B cell (primary cell): ENCODE data around the gene NCAM1. TPM values are rescaled to one million over a fixed set of nuclear protein-coding genes. Genes with fewer than 3 reads are reported as not detected.

Source experiments
- ATAC-seq: fragments of 200-7000 bp; cut with Tn5 transposase; one replicate; pipeline ENCODE4 v1.10.0; 2021; ENCODE audit warnings: low read depth, mild to moderate bottlenecking, moderate number of reproducible peaks, moderate library complexity
- CTCF ChIA-PET: fragments of 350-600 bp; sonication (Branson Sonifier 250); formaldehyde crosslinking; loops from one replicate; lab custom pipeline; 2021; ENCODE audit warnings: antibody characterized with exemption, inconsistent platforms; lab: Charles Lee
- POLR2A ChIA-PET: fragments of 350-600 bp; sonication (Branson Sonifier 250); formaldehyde crosslinking; loops from one replicate; lab custom pipeline; 2021; ENCODE audit warnings: antibody characterized with exemption; lab: Charles Lee
- DNase-seq: peaks from one replicate; pipeline ENCODE4 v3.0.0; 2013
- H2AFZ ChIP-seq: 2 replicates; pipeline ENCODE4 v1.6.1; 2012; ENCODE audit warnings: mild to moderate bottlenecking, low read depth, low read length; ENCODE audit not compliant: insufficient read depth, poor library complexity, severe bottlenecking
- H3K27ac ChIP-seq, 2 donors: 1 replicate in 1 of 2; 2 replicates in 1 of 2; pipeline ENCODE4 v1.5.1; 2012 to 2013; ENCODE audit warnings: low read length in 2 of 2, mild to moderate bottlenecking in 2 of 2, moderate library complexity in 1 of 2
- H3K27me3 ChIP-seq, 4 experiments: fragments of 200-600 bp in 1 of 4; sonication (generic) in 1 of 4; replicated peaks in 1 of 4; 1 replicate in 2 of 4; 2 replicates in 2 of 4; pipeline versions ENCODE4 v1.6.1 to v1.7.0; 2013 to 2016; ENCODE audit warnings: low read length in 3 of 4, mild to moderate bottlenecking in 2 of 4, mixed read lengths in 1 of 4, moderate library complexity in 1 of 4; ENCODE audit not compliant: insufficient read depth in 4 of 4, control insufficient read depth in 3 of 4; ENCODE audit errors: control extremely low read depth in 1 of 4
- H3K36me3 ChIP-seq, 2 experiments: replicated peaks in 1 of 2; 1 replicate in 1 of 2; 2 replicates in 1 of 2; pipeline versions ENCODE4 v1.6.1 to v1.7.1; 2013; ENCODE audit warnings: low read length in 1 of 2; ENCODE audit not compliant: insufficient read depth in 2 of 2, control insufficient read depth in 1 of 2; ENCODE audit errors: control extremely low read depth in 1 of 2, extremely low read depth in 1 of 2
- H3K4me1 ChIP-seq, 2 donors: fragments of 200-600 bp in 1 of 2; sonication (generic) in 1 of 2; 1 replicate in 1 of 2; 2 replicates in 1 of 2; pipeline versions ENCODE4 v1.5.1 to v1.6.1; 2013 to 2017; ENCODE audit warnings: low read length in 2 of 2; ENCODE audit not compliant: control insufficient read depth in 2 of 2, insufficient read depth in 2 of 2
- H3K4me2 ChIP-seq: replicated peaks from 2 replicates; pipeline ENCODE3; 2012; ENCODE audit warnings: mild to moderate bottlenecking, low read depth, low read length; ENCODE audit not compliant: poor library complexity, severe bottlenecking
- H3K4me3 ChIP-seq, 5 experiments: fragments of 200-600 bp in 1 of 5; sonication (generic) in 1 of 5; 1 replicate in 3 of 5; 2 replicates in 2 of 5; pipeline versions ENCODE4 v1.5.1 to v1.7.0; 2011 to 2016; ENCODE audit warnings: low read length in 4 of 5, mild to moderate bottlenecking in 4 of 5, low read depth in 2 of 5, control low read depth in 1 of 5, moderate library complexity in 1 of 5; ENCODE audit not compliant: insufficient read depth in 1 of 5; ENCODE audit errors: control extremely low read depth in 1 of 5, extremely low read depth in 1 of 5
- H3K79me2 ChIP-seq: fragments of 200-600 bp; sonication (generic); one replicate; pipeline ENCODE4 v1.6.0; 2016; ENCODE audit warnings: low read length; ENCODE audit not compliant: control insufficient read depth, insufficient read depth
- H3K9ac ChIP-seq: fragments of 200-600 bp; sonication (generic); 2 replicates; pipeline ENCODE4 v1.6.1; 2017; ENCODE audit warnings: mild to moderate bottlenecking, low read length, moderate library complexity
- H3K9me3 ChIP-seq, 3 donors: one replicate each; pipeline versions ENCODE4 v1.6.1 to v1.7.1; 2013; ENCODE audit warnings: low read length in 2 of 3; ENCODE audit not compliant: control insufficient read depth in 2 of 3, insufficient read depth in 1 of 3; ENCODE audit errors: control extremely low read depth in 1 of 3
- H4K20me1 ChIP-seq: 2 replicates; pipeline ENCODE4 v1.6.0; 2012; ENCODE audit warnings: mild to moderate bottlenecking, low read length; ENCODE audit not compliant: insufficient read depth, control insufficient read depth, poor library complexity, severe bottlenecking
- H3K27ac Mint-ChIP-seq: one replicate; pipeline ENCODE4 v1.8.0; 2021; ENCODE audit warnings: mixed read lengths
- H3K27me3 Mint-ChIP-seq: one replicate; pipeline ENCODE4 v1.8.0; 2021; ENCODE audit warnings: mixed read lengths
- H3K4me1 Mint-ChIP-seq: one replicate; pipeline ENCODE4 v1.8.0; 2021; ENCODE audit warnings: mixed read lengths
- H3K4me3 Mint-ChIP-seq: one replicate; pipeline ENCODE4 v1.8.0; 2021; ENCODE audit warnings: mixed read lengths
- H3K9me3 Mint-ChIP-seq: one replicate; pipeline ENCODE4 v1.8.0; 2022; ENCODE audit warnings: mixed read lengths; ENCODE audit not compliant: insufficient read depth
- CTCF ChIP-seq: fragments of 200-600 bp; IDR thresholded peaks from one replicate; pipeline ENCODE4 v1.8.0; 2022; ENCODE audit warnings: antibody characterized with exemption, mild to moderate bottlenecking
- EZH2 ChIP-seq: IDR thresholded peaks from 2 replicates; pipeline ENCODE4 v1.6.1; 2012; ENCODE audit warnings: borderline replicate concordance, low read depth, mild to moderate bottlenecking, moderate library complexity, low read length; ENCODE audit not compliant: insufficient read depth, poor library complexity, severe bottlenecking
- WGBS: methylation state at CpG from one replicate; pipeline ENCODE4 v1.1.5; 2013; ENCODE audit warnings: missing lambda C conversion rate; ENCODE audit not compliant: insufficient coverage; 5-methylcytosine and 5-hydroxymethylcytosine counted together
- intact Hi-C: fragments of 100-400 bp; cut with micrococcal nuclease; formaldehyde crosslinking; loops from one replicate; pipeline ENCODE4 v1.10.0; 2022
- polyA plus RNA-seq: library from polyadenylated mRNA; depleted of rRNA; stranded (reverse); fragments of >200 nt; gene quantifications from 2 replicates; pipeline ENCODE4 v1.2.3, GENCODE V29; 2012
- total RNA-seq, 2 donors: library from RNA; stranded (reverse); fragments of 120-200 nt in 1 of 2; gene quantifications; 1 replicate in 1 of 2; 2 replicates in 1 of 2; pipeline versions ENCODE4 v1.2.3 to v1.2.4, GENCODE V29; 2013 to 2022

NCAM1 gene
- total and polyA plus RNA-seq, 2 donors (not counting 1 experiment from before 2014, with no cell fraction given), result 0.37 TPM; not detected in 1

GRCh38 chr11:113111156-113111555, 149.9 kb downstream of the NCAM1 start:
- no peak overlapping the region for H3K4me3 Mint-ChIP-seq
- WGBS, result 100% methylated on average over 1 of the region's 2 CpGs
- H2AFZ ChIP-seq, result no peak overlapping the region

GRCh38 chr11:113112307-113112706, 151.1 kb downstream of the NCAM1 start:
- Histone ChIP-seq H3K4me1 (no peaks in the 10 kb centered on the region), H3K4me2 (no peak overlapping the region), H3K9ac (no peak overlapping the region), H3K9me3 (no peaks in the 10 kb centered on the region), H4K20me1 (no peaks in the 10 kb centered on the region), H3K36me3 (no peaks in the 10 kb centered on the region), H2AFZ (no peak overlapping the region), H3K27ac (no peak overlapping the region), H3K79me2 (no peaks in the 10 kb centered on the region), H3K27me3 (peaks cover 0 to 5% (median 0%) of the 10 kb centered on the region in 4 experiments), H3K4me3 (no peak overlapping the region)
- WGBS, result no CpG with 5 or more reads among the region's 3 CpGs
- Mint-ChIP-seq H3K27me3 (peaks cover 19% of the 10 kb centered on the region), H3K4me1 (no peaks in the 10 kb centered on the region), H3K27ac (no peak overlapping the region), H3K4me3 (no peak overlapping the region), H3K9me3 (no peaks in the 10 kb centered on the region)
- POLR2A ChIA-PET, result no interaction called here
- intact Hi-C loops, result loop anchor here (5.0 kb wide), 1 partner anchor 895 kb away; no protein-coding TSS in a partner anchor
- ATAC-seq (no peak), DNase-seq (no peak)
- TF ChIP-seq EZH2 (no peak), CTCF (no peak)
- CTCF ChIA-PET, result no interaction called here

More at GRCh38 chr11:113111156-113111555, 149.9 kb downstream of the NCAM1 start:
- Mint-ChIP-seq H3K27me3 (peaks cover 12% of the 10 kb centered on the region), H3K4me1 (no peaks in the 10 kb centered on the region), H3K27ac (no peak overlapping the region), H3K9me3 (no peaks in the 10 kb centered on the region)
- Histone ChIP-seq H3K9ac (no peak overlapping the region), H3K4me2 (no peak overlapping the region), H4K20me1 (no peaks in the 10 kb centered on the region), H3K4me1 (no peaks in the 10 kb centered on the region), H3K36me3 (no peaks in the 10 kb centered on the region), H3K27me3 (peaks cover 0 to 5% (median 0%) of the 10 kb centered on the region in 4 experiments), H3K27ac (no peak overlapping the region), H3K79me2 (no peaks in the 10 kb centered on the region), H3K4me3 (no peak overlapping the region), H3K9me3 (no peaks in the 10 kb centered on the region)
- ATAC-seq (no peak), DNase-seq (no peak)
- TF ChIP-seq CTCF (no peak), EZH2 (no peak)
- ChIA-PET CTCF (no interaction called here), POLR2A (no interaction called here)
- intact Hi-C loops, result loop anchor here (5.0 kb wide), 1 partner anchor 894 kb away; no protein-coding TSS in a partner anchor
